HEK293 (cell line): ENCODE measurements around the gene TCF21.

Experiments
- GLIS1 ChIP-seq: fragments of 450-650 bp; formaldehyde crosslinking; IDR thresholded peaks from 2 replicates; pipeline ENCODE4 v1.5.1; 2016; ENCODE audit warnings: missing biosample characterization, missing genetic modification characterization
- HOXC10 ChIP-seq: sonication (generic); formaldehyde crosslinking; IDR thresholded peaks from 2 replicates; pipeline ENCODE4 v1.8.1; 2023; ENCODE audit warnings: mild to moderate bottlenecking, missing genetic modification reagents
- OSR2 ChIP-seq: fragments of 450-650 bp; formaldehyde crosslinking; IDR thresholded peaks from 2 replicates; pipeline ENCODE4 v1.5.1; 2016; ENCODE audit warnings: missing biosample characterization, missing genetic modification characterization
- SETDB1 ChIP-seq: IDR thresholded peaks from one replicate; pipeline ENCODE4 v1.6.1; 2017; ENCODE audit warnings: mild to moderate bottlenecking, low read length, moderate library complexity, mixed read lengths; ENCODE audit not compliant: insufficient read length
- TSHZ1 ChIP-seq: fragments of 450-650 bp; formaldehyde crosslinking; IDR thresholded peaks from 2 replicates; pipeline ENCODE4 v1.5.1; 2016; ENCODE audit warnings: missing biosample characterization, missing genetic modification characterization, borderline replicate concordance
- YY2 ChIP-seq: fragments of 450-650 bp; formaldehyde crosslinking; IDR thresholded peaks from 2 replicates; pipeline ENCODE4 v1.5.1; 2016; ENCODE audit warnings: missing biosample characterization, missing genetic modification characterization
- ZBTB21 ChIP-seq: fragments of 450-650 bp; formaldehyde crosslinking; IDR thresholded peaks from 2 replicates; pipeline ENCODE4 v1.5.1; 2017; ENCODE audit warnings: missing biosample characterization, missing genetic modification characterization
- ZBTB48 ChIP-seq: fragments of 450-650 bp; formaldehyde crosslinking; IDR thresholded peaks from 2 replicates; pipeline ENCODE4 v1.5.1; 2016; ENCODE audit warnings: missing biosample characterization, missing genetic modification characterization
- ZEB2 ChIP-seq: fragments of 450-650 bp; formaldehyde crosslinking; IDR thresholded peaks from 2 replicates; pipeline ENCODE4 v1.5.1; 2016; ENCODE audit warnings: missing biosample characterization, missing genetic modification characterization
- ZNF10 ChIP-seq: fragments of 450-650 bp; formaldehyde crosslinking; IDR thresholded peaks from 2 replicates; pipeline ENCODE4 v1.5.1; 2017; ENCODE audit warnings: missing biosample characterization, missing genetic modification characterization
- ZNF133 ChIP-seq: fragments of 450-650 bp; formaldehyde crosslinking; IDR thresholded peaks from 2 replicates; pipeline ENCODE4 v1.5.1; 2016; ENCODE audit warnings: missing biosample characterization, missing genetic modification characterization
- ZNF146 ChIP-seq: fragments of 450-650 bp; formaldehyde crosslinking; IDR thresholded peaks from 2 replicates; pipeline ENCODE4 v1.5.1; 2016; ENCODE audit warnings: missing biosample characterization, missing genetic modification characterization
- ZNF169 ChIP-seq: fragments of 450-650 bp; formaldehyde crosslinking; IDR thresholded peaks from 2 replicates; pipeline ENCODE4 v1.5.1; 2016; ENCODE audit warnings: missing biosample characterization, missing genetic modification characterization
- ZNF174 ChIP-seq: fragments of 450-650 bp; formaldehyde crosslinking; IDR thresholded peaks from 2 replicates; pipeline ENCODE4 v1.5.0; 2017; ENCODE audit warnings: missing biosample characterization, mild to moderate bottlenecking, missing genetic modification characterization
- ZNF2 ChIP-seq: fragments of 450-650 bp; formaldehyde crosslinking; IDR thresholded peaks from 2 replicates; pipeline ENCODE4 v1.5.1; 2016; ENCODE audit warnings: missing biosample characterization, missing genetic modification characterization
- ZNF202 ChIP-seq: fragments of 450-650 bp; formaldehyde crosslinking; IDR thresholded peaks from 2 replicates; pipeline ENCODE4 v1.5.1; 2016; ENCODE audit warnings: missing biosample characterization, missing genetic modification characterization, borderline replicate concordance
- ZNF24 ChIP-seq: fragments of 450-650 bp; formaldehyde crosslinking; IDR thresholded peaks from 2 replicates; pipeline ENCODE4 v1.5.1; 2016; ENCODE audit warnings: missing biosample characterization, missing genetic modification characterization
- ZNF335 ChIP-seq: fragments of 450-650 bp; formaldehyde crosslinking; conservative IDR thresholded peaks from 2 replicates; pipeline ENCODE4 v1.5.1; 2016; ENCODE audit warnings: missing biosample characterization, missing genetic modification characterization
- ZNF350 ChIP-seq: fragments of 450-650 bp; formaldehyde crosslinking; IDR thresholded peaks from 2 replicates; pipeline ENCODE4 v1.5.0; 2017; ENCODE audit warnings: missing biosample characterization, mild to moderate bottlenecking, missing genetic modification characterization
- ZNF514 ChIP-seq: fragments of 450-650 bp; formaldehyde crosslinking; IDR thresholded peaks from 2 replicates; pipeline ENCODE4 v1.5.1; 2016; ENCODE audit warnings: missing biosample characterization, missing genetic modification characterization
- ZNF560 ChIP-seq: fragments of 450-650 bp; formaldehyde crosslinking; IDR thresholded peaks from 2 replicates; pipeline ENCODE4 v1.5.1; 2017; ENCODE audit warnings: missing biosample characterization, missing genetic modification characterization, borderline replicate concordance
- ZNF600 ChIP-seq: fragments of 450-650 bp; formaldehyde crosslinking; IDR thresholded peaks from 2 replicates; pipeline ENCODE4 v1.5.1; 2016; ENCODE audit warnings: missing biosample characterization, missing genetic modification characterization
- ZNF843 ChIP-seq: fragments of 450-650 bp; formaldehyde crosslinking; IDR thresholded peaks from 2 replicates; pipeline ENCODE4 v1.5.1; 2016; ENCODE audit warnings: missing biosample characterization, missing genetic modification characterization
- TF ChIP-seq, protein P1 (sequence below): fragments of 450-650 bp; formaldehyde crosslinking; optimal IDR thresholded peaks from 2 replicates; pipeline ENCODE3; 2016; ENCODE audit warnings: missing biosample characterization, mild to moderate bottlenecking, missing genetic modification characterization
- TF ChIP-seq, protein P2 (sequence below): fragments of 450-650 bp; formaldehyde crosslinking; IDR thresholded peaks from 2 replicates; pipeline ENCODE4 v1.5.1; 2016; ENCODE audit warnings: missing biosample characterization, missing genetic modification characterization

TCF21 gene

DNA sequence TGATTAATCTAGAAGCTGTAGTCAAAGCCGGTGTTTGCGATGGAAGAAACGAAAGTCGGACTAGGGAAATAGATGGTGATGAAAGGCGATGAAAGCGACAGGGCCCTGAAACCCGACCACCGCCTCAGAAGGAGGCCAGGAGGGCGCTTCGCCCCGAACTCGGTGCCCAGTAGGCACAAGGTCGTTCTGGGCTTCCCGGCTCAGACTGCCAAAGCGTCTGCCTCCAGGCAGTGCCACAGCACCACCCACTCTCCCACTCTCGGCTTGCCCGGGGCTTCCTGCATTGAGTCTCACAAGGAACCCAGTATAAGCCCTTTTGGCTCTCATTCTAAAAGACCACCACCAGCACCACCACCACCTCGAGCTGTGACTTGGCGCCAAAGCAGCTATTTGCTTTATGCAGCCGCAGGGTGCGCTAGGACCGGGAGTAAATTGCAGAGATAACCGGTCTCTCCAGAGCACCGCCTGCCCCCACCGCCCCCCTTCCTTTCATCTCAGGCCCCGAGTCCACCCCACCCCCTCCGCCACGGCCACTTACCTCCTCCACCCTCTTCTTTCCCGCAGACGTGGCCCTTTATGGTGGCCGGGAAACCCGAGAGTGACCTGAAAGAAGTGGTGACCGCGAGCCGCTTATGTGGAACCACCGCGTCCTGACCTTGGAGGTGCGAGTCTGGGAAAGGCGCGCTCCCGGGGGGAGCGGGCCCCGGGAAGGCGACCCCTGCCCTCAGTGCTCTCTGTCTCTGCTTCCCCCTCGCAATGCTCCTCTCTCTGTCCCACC lies 2.4 kb downstream of the TCF21 start (continued):
- no peak for TF ChIP-seq TSHZ1 (tag by site-specific recombination)
- peak; percentile 58; the same call in 1 of the 2 replicates for TF ChIP-seq ZNF600 (tag by site-specific recombination)
- no peak for TF ChIP-seq ZNF514 (tag by site-specific recombination)
- no peak for TF ChIP-seq ZNF2 (tag by site-specific recombination)
- no peak for TF ChIP-seq ZNF10
- TF ChIP-seq ZNF335 (tag by site-specific recombination) = peak; percentile 83
- TF ChIP-seq ZEB2 (tag by site-specific recombination) = no peak
- TF ChIP-seq SETDB1 = no peak
- TF ChIP-seq OSR2 = no peak
- TF ChIP-seq, protein P1, sequence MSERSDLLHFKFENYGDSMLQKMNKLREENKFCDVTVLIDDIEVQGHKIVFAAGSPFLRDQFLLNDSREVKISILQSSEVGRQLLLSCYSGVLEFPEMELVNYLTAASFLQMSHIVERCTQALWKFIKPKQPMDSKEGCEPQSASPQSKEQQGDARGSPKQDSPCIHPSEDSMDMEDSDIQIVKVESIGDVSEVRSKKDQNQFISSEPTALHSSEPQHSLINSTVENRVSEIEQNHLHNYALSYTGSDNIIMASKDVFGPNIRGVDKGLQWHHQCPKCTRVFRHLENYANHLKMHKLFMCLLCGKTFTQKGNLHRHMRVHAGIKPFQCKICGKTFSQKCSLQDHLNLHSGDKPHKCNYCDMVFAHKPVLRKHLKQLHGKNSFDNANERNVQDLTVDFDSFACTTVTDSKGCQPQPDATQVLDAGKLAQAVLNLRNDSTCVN (tag by site-specific recombination) = peak; percentile 45
- TF ChIP-seq ZNF350 (tag by site-specific recombination) = no peak
- TF ChIP-seq ZNF174 = no peak
- TF ChIP-seq HOXC10 (CRISPR knock-in tag) = no peak
- no peak for TF ChIP-seq ZNF133
- TF ChIP-seq ZBTB48 (tag by site-specific recombination) = no peak
- TF ChIP-seq ZBTB21 (tag by site-specific recombination) = no peak
- no peak for TF ChIP-seq ZNF24
- no peak for TF ChIP-seq GLIS1
- no peak for TF ChIP-seq ZNF146
- no peak for TF ChIP-seq ZNF202 (tag by site-specific recombination)
- no peak for TF ChIP-seq ZNF843 (tag by site-specific recombination)
- TF ChIP-seq ZNF169 (tag by site-specific recombination) = no peak
- no peak for TF ChIP-seq YY2 (tag by site-specific recombination)
- no peak for TF ChIP-seq ZNF560
- TF ChIP-seq, protein P2, sequence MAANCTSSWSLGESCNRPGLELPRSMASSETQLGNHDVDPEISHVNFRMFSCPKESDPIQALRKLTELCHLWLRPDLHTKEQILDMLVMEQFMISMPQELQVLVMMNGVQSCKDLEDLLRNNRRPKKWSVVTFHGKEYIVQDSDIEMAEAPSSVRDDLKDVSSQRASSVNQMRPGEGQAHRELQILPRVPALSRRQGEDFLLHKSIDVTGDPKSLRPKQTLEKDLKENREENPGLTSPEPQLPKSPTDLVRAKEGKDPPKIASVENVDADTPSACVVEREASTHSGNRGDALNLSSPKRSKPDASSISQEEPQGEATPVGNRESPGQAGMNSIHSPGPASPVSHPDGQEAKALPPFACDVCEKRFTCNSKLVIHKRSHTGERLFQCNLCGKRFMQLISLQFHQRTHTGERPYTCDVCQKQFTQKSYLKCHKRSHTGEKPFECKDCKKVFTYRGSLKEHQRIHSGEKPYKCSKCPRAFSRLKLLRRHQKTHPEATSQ (tag by site-specific recombination) = no peak
